Muscle layer of duodenum (tissue), 2 donors: ENCODE results near the gene NLRP6.

Experiments used
- H3K27ac ChIP-seq: one replicate; pipeline ENCODE4 v1.7.0; 2013; ENCODE audit warnings: mild to moderate bottlenecking, low read length
- H3K27me3 ChIP-seq: one replicate; pipeline ENCODE4 v1.7.0; 2013; ENCODE audit warnings: low read depth, mild to moderate bottlenecking, control low read depth, low read length
- H3K36me3 ChIP-seq, 2 donors: one replicate each; pipeline ENCODE4 v1.7.0; 2013; ENCODE audit warnings: low read length in 2 of 2, control low read depth in 1 of 2, mild to moderate bottlenecking in 1 of 2; ENCODE audit not compliant: insufficient read depth in 2 of 2, control insufficient read depth in 1 of 2
- H3K4me1 ChIP-seq, 2 donors: one replicate each; pipeline ENCODE4 v1.7.0; 2013; ENCODE audit warnings: low read length in 2 of 2, mild to moderate bottlenecking in 2 of 2, control low read depth in 1 of 2, moderate library complexity in 1 of 2; ENCODE audit not compliant: insufficient read depth in 2 of 2, control insufficient read depth in 1 of 2
- H3K4me3 ChIP-seq, 2 donors: one replicate each; pipeline ENCODE4 v1.7.0; 2013; ENCODE audit warnings: low read length in 2 of 2, low read depth in 1 of 2, mild to moderate bottlenecking in 1 of 2
- H3K9me3 ChIP-seq, 2 donors: one replicate each; pipeline ENCODE4 v1.7.0; 2013; ENCODE audit warnings: low read length in 2 of 2, control low read depth in 1 of 2, mild to moderate bottlenecking in 1 of 2; ENCODE audit not compliant: control insufficient read depth in 1 of 2
- donor health status: healthy.

NLRP6 gene

GRCh38 chr11:272931-273198, 5.3 kb upstream of the NLRP6 start:
- Histone ChIP-seq H3K9me3 (peaks cover 0 to 5% of the 10 kb centered on the region in 2 donors), H3K27me3 (no peaks in the 10 kb centered on the region), H3K4me1 (peaks cover 0 to under 1% of the 10 kb centered on the region in 2 donors), H3K36me3 (no peaks in the 10 kb centered on the region), H3K4me3 (no peak overlapping the region), H3K27ac (peak overlapping the region; percentile 86)

- Histone ChIP-seq H3K27ac (no peak overlapping the region), H3K9me3 (peaks cover 0 to 5% of the 10 kb centered on the region in 2 donors), H3K36me3 (no peaks in the 10 kb centered on the region), H3K4me1 (peaks cover 0 to 27% of the 10 kb centered on the region in 2 donors), H3K27me3 (peaks cover 24% of the 10 kb centered on the region), H3K4me3 (no peak overlapping the region)
These were observed 2.0 kb upstream of the NLRP6 start for GRCh38 chr11:276219-276618.

DNA sequence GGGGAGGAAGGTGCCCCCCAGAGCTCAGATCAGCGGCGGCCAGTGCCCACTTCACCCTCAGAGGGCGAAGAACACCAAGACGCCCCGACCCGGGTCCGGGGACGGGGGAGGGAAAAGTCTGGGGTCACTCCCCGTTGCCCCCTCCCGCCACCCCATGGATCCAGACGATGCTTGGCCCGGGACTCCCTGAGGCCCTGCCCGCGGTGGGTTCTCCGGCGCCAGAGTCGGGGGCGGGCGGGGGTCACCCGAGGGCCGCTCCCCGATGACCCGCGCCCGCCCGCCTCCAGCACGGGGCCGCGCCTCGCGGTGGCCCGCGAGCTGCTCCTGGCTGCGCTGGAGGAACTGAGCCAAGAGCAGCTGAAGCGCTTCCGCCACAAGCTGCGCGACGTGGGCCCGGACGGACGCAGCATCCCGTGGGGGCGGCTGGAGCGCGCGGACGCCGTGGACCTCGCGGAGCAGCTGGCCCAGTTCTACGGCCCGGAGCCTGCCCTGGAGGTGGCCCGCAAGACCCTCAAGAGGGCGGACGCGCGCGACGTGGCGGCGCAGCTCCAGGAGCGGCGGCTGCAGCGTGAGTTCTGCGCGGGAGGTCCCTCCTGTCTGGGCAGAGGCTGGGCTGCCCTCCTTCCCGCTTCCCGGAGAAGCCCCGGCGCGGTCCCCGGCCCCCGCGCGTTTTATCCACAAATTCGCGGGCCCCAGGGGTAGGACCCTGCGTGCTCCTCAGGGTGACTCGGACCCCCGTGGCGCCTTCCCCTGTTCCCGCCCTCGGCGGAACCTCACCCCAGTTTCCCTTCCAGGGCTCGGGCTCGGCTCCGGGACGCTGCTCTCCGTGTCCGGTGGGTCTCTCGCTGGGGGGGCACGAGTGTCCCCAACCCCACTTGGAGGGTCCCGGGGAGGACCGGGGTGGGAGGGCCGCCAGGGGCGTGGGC, 1.1 kb downstream of the NLRP6 start:
- Histone ChIP-seq H3K27me3 (peaks cover 43% of the 10 kb centered on the region), H3K4me3 (peak overlapping the region; percentile 44 to 51), H3K9me3 (peaks cover 0 to 5% of the 10 kb centered on the region in 2 donors), H3K27ac (peak overlapping the region; percentile 80), H3K36me3 (no peaks in the 10 kb centered on the region), H3K4me1 (peaks cover 0 to 30% of the 10 kb centered on the region in 2 donors)

GRCh38 chr11:279966-280705, 1.9 kb downstream of the NLRP6 start:
- Histone ChIP-seq H3K4me3 (peak overlapping the region in 1 of 2 donors; percentile 51), H3K27ac (no peak overlapping the region), H3K36me3 (no peaks in the 10 kb centered on the region), H3K27me3 (peaks cover 43% of the 10 kb centered on the region), H3K4me1 (peaks cover 0 to 30% of the 10 kb centered on the region in 2 donors), H3K9me3 (peaks cover 0 to 5% of the 10 kb centered on the region in 2 donors)

DNA sequence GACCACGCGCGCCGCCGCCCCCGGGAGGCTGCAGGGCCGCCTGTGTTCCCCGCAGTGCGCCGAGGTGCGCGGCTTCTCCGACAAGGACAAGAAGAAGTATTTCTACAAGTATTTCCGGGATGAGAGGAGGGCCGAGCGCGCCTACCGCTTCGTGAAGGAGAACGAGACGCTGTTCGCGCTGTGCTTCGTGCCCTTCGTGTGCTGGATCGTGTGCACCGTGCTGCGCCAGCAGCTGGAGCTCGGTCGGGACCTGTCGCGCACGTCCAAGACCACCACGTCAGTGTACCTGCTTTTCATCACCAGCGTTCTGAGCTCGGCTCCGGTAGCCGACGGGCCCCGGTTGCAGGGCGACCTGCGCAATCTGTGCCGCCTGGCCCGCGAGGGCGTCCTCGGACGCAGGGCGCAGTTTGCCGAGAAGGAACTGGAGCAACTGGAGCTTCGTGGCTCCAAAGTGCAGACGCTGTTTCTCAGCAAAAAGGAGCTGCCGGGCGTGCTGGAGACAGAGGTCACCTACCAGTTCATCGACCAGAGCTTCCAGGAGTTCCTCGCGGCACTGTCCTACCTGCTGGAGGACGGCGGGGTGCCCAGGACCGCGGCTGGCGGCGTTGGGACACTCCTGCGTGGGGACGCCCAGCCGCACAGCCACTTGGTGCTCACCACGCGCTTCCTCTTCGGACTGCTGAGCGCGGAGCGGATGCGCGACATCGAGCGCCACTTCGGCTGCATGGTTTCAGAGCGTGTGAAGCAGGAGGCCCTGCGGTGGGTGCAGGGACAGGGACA, 2.7 kb downstream of the NLRP6 start:
- peaks cover 43% of the 10 kb centered on the region for H3K27me3 ChIP-seq
- peak overlapping the region; percentile 31 to 51 for H3K4me3 ChIP-seq
- H3K36me3 ChIP-seq = no peaks in the 10 kb centered on the region
- H3K4me1 ChIP-seq = peaks cover 0 to 30% of the 10 kb centered on the region in 2 donors
- H3K9me3 ChIP-seq = peaks cover 0 to 5% of the 10 kb centered on the region in 2 donors
- no peak overlapping the region for H3K27ac ChIP-seq

- Histone ChIP-seq H3K36me3 (no peaks in the 10 kb centered on the region), H3K4me3 (peak overlapping the region; percentile 31 to 51), H3K27ac (no peak overlapping the region), H3K4me1 (peaks cover 0 to 30% of the 10 kb centered on the region in 2 donors), H3K9me3 (no peaks in the 10 kb centered on the region), H3K27me3 (peaks cover 43% of the 10 kb centered on the region)
These were observed 3.4 kb downstream of the NLRP6 start for GRCh38 chr11:281486-282161.

GRCh38 chr11:282171-282570, 4.0 kb downstream of the NLRP6 start:
- Histone ChIP-seq H3K27ac (no peak overlapping the region), H3K36me3 (no peaks in the 10 kb centered on the region), H3K4me3 (peak overlapping the region in 1 of 2 donors; percentile 31), H3K27me3 (peaks cover 43% of the 10 kb centered on the region), H3K9me3 (no peaks in the 10 kb centered on the region), H3K4me1 (peaks cover 0 to 30% of the 10 kb centered on the region in 2 donors)

DNA sequence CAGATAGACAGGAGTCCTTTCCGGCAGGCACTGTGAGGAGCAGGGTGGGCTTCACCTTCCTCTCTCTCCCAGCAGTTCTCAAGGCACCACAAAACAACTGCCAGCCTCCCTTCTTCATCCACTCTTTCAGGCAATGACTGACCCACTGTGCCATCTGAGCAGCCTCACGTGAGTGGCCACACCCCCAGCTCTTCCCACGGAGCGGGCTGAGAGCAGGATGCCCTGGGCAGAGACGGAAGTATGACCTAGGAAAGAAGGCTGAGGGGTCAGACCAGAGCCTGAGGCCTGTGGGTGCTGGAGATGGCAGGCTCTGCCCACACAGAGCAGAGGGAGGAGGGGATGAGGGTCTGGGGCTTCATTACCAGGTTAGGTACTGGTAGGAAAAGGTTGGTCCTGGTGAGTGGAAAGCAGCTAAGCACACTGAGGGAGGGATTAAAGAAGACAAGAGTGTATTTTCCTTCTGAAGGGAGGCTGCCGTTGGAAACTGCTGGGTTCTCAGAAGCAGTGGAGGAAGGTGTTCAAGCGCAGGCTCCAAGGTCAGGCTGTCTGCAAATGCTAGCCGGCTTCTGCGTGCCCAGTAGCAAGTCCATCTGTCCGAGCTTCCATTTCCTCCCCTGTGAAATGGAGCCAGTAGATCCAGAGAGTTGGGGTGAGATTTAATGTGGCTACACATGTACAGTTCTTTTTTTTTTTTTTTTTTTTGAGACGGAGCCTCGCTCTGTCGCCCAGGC, 4.6 kb downstream of the NLRP6 start:
- Histone ChIP-seq H3K36me3 (no peaks in the 10 kb centered on the region), H3K27ac (no peak overlapping the region), H3K27me3 (peaks cover 43% of the 10 kb centered on the region), H3K4me3 (peak overlapping the region in 1 of 2 donors; percentile 31), H3K4me1 (peaks cover 0 to 32% of the 10 kb centered on the region in 2 donors), H3K9me3 (no peaks in the 10 kb centered on the region)

DNA sequence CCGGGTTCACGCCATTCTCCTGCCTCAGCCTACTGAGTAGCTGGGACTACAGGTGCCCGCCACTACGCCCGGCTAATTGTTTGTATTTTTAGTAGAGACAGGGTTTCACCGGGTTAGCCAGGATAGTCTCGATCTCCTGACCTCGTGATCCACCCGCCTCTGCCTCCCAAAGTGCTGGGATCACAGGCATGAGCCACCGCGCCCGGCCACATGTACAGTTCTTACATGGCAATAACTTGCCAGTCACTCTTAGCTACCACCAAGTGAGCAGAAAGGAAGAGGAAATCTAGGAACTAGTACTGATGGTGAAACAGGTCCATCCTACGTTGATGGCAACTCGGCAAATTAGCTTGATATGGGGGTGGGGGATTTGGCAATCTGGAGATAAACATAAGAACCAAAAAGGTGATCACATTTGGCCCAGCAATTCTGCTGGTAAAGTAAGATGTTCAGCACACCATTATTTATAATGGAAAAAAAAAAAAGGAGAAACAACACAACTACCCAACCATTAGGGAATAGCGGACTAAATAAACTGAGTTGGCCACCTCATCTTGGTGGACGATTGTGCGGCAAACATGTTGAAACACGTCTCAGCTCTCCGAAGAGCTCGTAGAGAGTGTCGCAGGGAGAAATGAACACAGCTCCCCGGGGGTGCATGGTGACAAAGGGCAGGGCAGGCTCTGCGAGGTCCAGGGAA, 5.3 kb downstream of the NLRP6 start:
- no peak overlapping the region for H3K4me3 ChIP-seq
- peaks cover 37% of the 10 kb centered on the region for H3K27me3 ChIP-seq
- H3K4me1 ChIP-seq = peaks cover 0 to 38% of the 10 kb centered on the region in 2 donors
- no peaks in the 10 kb centered on the region for H3K36me3 ChIP-seq
- H3K9me3 ChIP-seq = no peaks in the 10 kb centered on the region
- H3K27ac ChIP-seq = no peak overlapping the region
